NT2/D1 (cell line): ENCODE data around the gene LRRC39.

Experiments
- SUZ12 ChIP-seq: IDR thresholded peaks from 2 replicates; pipeline ENCODE4 v1.6.1; 2011; ENCODE audit not compliant: insufficient read length, insufficient read depth; ENCODE audit errors: extremely low read depth
- YY1 ChIP-seq: IDR thresholded peaks from 2 replicates; pipeline ENCODE4 v1.6.1; 2011; ENCODE audit not compliant: insufficient read length, insufficient read depth
- ZNF274 ChIP-seq: IDR thresholded peaks from 2 replicates; pipeline ENCODE4 v1.6.1; 2011; ENCODE audit warnings: mild to moderate bottlenecking, low read depth, low read length

- TF ChIP-seq ZNF274 (no peak), SUZ12 (no peak), YY1 (no peak)
Measured at GRCh38 chr1:100147875-100148274, 30.2 kb downstream of the LRRC39 start.
